NB4 (cell line): ENCODE data around the gene ATP8B2.

Experiments used
- CTCF ChIP-seq: IDR thresholded peaks from one replicate; pipeline ENCODE4 v1.5.1; 2012; ENCODE audit warnings: low read depth, low read length
- MYC ChIP-seq: IDR thresholded peaks from 2 replicates; pipeline ENCODE4 v1.6.1; 2011; ENCODE audit warnings: low read depth, low read length
- POLR2A ChIP-seq: IDR thresholded peaks from 2 replicates; pipeline ENCODE4 v1.6.1; 2011; ENCODE audit warnings: mild to moderate bottlenecking; ENCODE audit not compliant: insufficient read length; ENCODE audit errors: extremely low read depth

DNA sequence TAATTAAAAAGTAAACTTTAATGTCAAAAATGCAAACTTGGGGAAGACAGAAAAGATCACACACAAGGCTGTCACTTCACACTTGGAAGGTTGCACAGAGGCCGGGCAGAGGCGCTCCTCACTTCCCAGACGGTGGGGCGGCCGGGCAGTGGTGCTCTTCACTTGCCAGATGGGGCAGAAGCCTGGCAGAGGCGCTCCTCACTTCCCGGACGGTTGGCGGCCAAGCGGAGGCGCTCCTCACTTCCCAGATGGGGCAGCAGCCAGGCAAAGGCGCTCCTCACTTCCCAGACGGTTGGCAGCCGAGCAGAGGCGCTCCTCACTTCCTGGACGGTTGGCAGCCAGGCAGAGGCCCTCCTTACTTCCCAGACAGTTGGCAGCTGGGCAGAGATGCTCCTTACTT, 54.0 kb downstream of the ATP8B2 start:
- TF ChIP-seq CTCF (no peak), POLR2A (no peak), MYC (no peak)
